Stimulated activated CD4-positive, alpha-beta T cell treated with anti-CD3 and anti-CD28 coated beads, TNF-alpha, amount 100 ng/mL, for 1 hour (primary cell): ENCODE data around the gene BEST1.
"Not testable (repeated sequence)": the region's sequence is repeated elsewhere in the genome, so short reads cannot be mapped to it uniquely, and the experiment has no call there.

Source experiments
- DNase-seq, 3 donors: peaks; one replicate each; pipeline ENCODE4 v3.0.0-alpha.2; 2020; ENCODE audit warnings: low read depth in 3 of 3, low spot score in 1 of 3

The BEST1 gene

DNA sequence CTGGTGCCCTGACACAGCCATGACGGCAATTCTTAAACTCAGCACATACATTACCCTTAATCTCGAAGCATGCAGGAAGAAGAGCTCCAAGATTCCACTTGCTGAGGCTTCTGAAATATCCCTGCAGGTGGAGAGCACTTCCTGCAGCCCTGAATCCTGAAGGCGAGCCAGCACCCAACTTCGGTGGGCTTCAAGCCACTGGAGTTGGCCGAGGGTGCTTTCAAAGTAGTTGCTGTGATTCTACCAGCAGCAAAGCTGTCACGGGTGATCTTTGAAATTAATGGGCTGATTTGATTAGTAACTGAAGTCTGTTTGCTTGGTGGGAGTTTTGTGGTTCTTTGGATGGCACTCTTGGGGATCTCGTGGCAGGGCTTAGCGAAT, 26.3 kb downstream of the BEST1 start:
- DNase-seq = no peak

- DNase-seq = no peak
Observed at GRCh38 chr11:61976813-61977475, 26.8 kb downstream of the BEST1 start.

DNA sequence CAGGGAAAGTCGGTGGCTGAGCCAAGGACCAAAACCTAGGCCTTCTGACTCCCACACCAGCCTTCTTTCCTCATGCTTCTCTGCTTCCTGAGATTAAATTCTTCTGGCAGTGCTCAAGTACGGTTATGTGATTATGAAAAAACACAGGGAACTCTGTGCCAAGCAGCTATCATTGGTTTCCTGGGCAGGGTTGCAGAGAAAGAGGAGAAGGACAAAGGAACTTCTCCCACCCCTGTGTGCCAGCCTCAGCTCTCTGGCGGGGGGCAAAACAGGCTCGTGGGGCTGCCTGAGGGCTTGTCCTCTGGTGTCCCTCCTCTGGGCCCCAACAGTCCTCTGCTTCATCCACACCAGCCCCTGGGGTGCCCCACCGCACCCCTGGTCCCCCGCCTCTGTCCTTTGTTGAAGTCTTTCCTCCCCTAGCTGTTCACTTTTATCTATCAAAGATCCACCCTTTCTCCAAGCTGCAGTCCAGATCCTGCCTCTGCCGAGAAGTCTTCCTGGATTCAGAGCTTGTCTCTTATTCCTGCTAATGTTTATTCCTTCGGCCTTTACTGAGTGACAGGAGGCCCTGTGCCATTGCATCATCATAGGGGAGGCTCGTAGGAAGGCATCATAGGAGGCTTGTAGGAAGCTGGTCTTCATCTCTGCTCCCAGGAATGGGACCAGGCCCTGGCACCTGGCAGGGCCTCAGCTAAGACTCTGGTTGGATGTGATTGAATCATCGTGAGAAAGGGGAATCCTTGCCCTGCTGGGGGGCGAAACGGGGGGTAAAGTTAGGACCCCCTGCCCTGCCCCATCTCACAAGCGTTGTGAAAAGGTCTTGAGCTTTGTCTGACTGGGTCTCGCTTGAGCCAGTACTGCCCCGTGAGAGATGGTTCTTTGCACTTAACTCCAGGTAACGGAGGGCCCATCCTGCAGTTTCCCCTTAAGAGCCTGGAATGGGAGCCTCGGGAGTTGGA, 28.8 kb downstream of the BEST1 start:
- DNase-seq = no peak

DNA sequence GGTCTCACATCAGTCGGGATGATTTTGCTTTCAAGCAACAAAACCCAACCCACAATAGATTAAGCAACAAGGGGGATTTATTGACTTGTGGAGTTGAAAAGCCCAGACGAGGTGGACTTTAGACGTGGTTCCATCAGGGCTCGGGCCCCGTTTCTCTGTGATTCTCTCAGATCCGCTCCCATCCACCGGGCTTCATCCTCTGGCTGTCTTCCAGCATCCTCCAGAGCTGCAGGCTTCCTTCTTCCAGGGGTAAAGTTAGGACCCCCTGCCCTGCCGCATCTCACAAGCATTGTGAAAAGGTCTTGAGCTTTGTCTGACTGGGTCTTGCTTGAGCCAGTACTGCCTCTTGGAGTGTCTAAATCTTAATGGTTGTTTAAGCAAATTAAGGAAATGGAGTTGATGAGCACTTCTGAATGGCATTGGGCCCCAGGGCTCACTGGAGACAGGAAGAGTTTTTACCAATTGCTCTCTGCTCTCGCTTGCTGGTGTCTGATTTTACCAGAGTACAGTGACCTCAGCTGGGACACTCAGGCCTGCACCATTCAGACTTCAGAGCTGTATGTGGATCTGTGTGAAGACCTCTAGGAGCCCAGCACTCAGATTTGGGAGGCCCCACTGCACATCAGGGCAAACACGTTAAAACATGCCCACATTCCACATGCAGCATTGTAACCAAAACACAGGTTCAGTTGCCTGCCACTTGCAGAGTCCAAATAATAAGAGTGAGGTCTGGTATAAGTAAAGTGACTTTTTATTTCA, 30.8 kb downstream of the BEST1 start:
- no peak for DNase-seq

DNA sequence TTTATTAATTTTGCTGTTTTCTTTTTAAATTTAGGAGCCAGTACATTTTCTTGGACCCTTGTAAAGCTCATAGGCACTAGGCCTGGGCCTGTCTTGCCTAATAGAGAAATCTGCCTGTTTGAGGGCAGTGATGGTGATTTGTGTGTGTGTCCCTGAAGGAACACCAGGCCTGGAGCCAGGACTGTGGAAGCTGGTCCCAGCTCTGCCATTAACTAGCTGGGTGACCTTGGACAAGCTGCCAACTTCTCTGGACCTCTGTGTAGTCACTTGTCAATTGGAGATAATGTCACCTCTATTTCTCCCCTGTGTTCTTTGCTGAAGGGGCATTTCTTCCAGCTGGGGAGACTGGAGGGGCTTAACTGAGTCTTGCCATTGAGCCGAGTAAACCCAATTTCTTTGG, 33.3 kb downstream of the BEST1 start:
- DNase-seq = no peak

GRCh38 chr11:61985869-61986268, 35.7 kb downstream of the BEST1 start:
- DNase-seq = no peak

GRCh38 chr11:61994981-61995380, 44.8 kb downstream of the BEST1 start:
- no peak for DNase-seq

DNA sequence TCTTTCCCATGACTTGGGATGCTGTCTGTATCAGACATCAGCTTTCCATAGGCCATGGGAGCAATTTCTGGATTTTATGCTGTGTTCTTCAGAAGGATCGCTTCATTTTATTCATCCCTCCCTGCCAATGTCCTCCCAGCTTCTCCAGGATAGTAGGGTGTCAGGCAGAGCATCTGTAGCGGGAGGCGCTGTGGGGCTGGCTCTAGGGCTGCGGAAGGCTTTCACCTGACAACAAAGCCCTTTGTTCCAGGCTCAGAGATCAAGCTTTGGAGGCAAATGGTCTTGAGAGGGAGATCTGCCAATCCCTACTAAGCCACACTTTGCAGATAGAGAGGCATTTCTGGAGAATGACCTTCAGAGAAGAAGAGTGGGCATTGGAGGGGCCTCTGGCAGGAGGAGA, 46.8 kb downstream of the BEST1 start:
- DNase-seq = no peak

DNA sequence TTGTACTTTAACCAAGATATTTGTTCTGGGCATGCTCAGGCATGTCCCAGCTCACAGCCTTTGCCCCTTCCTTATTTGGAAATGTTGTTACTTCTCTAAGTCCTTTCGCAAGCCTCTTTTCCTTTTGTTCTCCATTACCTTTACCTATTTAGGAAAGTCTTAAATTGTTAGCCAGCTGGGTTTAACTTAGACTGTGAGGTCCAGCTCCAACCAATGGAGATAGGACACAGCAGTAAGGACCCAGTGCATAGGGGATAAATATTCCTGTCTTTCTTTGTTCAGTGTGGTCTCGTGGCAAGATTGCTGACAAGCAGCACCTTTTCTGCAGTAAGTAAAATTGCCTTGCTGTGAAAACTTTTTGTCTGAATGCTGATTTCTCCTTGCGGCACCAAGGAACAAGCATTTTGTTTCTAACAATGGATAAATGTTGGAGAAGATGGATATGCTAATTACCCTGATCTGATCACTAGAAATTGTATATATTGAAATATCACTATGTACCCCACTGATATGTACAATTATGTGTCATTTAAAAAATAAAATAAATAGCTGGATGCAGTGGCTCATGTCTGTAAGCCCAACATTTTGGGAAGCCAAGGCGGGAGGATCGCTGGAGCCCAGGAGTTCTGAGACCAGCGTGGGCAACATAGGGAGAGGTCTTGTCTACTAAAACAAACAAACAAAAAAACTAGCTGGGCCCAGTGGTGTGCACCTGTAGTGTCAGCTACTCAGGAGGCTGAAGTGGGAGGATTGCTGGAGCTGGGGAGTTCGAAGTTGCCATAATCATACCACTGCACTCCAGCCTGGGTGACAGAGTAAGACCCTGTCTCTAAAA, 49.2 kb downstream of the BEST1 start:
- DNase-seq = no peak

DNA sequence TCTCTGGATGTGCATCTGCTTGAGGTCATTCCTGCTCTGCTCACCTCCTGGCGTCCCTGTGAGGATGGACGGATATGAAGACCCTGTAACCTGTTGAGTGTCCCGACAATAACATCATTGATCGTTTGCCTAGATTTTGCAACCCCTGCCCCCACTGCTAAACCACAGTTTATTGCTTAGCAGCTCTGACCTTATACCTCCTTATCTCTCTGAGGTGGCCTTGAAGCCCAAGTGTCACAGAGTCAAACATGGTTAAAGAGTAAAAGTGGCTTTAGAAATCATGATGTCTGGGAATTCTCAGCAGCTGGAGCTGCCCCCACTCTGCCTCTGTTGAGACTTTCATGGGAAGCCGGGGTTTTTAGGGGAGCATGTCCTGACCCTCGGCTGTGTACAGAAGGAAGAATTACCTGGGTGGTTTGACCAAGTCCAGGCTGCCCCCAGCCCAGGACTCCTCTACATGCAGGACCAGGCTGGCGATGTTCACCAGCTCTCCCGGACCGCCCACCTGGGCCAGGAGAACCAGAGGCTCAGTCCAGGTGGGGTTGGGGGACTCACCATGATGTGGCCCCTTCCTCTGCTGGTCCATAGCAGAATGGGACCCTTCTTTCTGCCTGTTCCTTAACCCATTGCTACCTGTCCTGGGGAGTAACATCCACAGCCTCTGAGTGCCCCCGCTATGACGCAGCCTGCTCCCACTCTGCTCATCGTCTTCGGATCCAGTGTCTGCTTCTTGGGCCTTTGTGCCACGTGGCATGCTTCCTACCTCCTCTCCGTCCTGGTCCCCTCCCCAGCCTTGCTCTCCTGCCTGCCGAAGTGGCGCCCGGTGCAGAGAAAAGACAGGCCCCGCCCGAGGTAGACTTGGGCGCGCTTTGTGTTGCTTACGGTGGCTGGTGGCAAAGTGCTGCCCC, 50.6 kb downstream of the BEST1 start:
- no peak for DNase-seq

GRCh38 chr11:62001450-62002191, 51.5 kb downstream of the BEST1 start:
- DNase-seq = no peak

- DNase-seq = not testable (repeated sequence)
Observed at GRCh38 chr11:62002283-62002682, 52.1 kb downstream of the BEST1 start.

- DNase-seq = no peak
Observed at GRCh38 chr11:62004473-62004872, 54.3 kb downstream of the BEST1 start.

GRCh38 chr11:62008193-62008592, 58.0 kb downstream of the BEST1 start:
- no peak for DNase-seq

DNA sequence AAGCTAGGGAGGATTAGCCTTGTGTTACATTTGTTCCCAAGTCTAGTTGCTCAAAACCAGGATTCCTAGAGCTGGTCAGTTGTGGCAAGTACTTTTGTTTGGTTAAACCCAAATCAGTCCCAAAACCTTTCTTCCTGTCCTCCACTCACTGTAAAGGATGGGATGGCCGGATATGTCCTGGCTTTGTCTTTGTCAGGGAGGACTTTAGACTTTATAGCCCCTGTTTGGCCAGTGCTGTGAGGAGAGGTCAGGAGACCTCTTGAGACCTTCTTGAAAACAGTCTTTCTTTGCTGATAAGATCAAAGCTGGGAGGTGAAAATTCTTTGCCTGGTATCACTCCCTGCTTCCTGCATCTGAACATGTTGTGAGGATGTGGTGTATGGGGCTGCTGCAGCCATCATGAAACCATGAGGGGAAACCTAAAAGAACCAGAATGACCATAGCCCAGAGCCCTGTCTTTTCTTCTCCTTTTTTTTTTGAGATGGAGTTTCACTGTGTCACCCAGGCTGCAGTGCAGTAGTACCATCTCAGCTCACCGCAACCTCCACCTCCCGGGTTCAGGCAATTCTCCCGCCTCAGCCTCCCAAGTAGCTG, 60.9 kb downstream of the BEST1 start:
- no peak for DNase-seq

DNA sequence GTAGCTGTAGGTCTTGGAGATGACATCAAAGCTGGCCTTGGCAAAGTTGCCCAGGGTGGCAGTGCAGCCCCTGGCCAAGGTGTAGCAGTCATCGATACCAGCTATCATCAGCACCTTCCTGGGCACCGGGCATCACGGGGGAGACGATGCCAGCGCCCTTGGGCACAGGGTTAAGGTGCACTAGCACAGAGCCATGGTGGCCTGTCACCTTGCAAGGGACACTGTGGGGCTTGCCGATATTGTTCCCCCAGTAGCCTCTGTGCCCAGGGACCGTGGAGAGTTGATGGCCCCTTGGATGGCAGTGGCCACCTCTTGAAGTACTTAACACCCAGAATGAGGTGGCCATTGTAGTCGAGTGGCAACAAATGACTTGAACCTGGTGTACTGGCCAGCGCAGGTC, 61.7 kb downstream of the BEST1 start:
- DNase-seq = no peak

DNA sequence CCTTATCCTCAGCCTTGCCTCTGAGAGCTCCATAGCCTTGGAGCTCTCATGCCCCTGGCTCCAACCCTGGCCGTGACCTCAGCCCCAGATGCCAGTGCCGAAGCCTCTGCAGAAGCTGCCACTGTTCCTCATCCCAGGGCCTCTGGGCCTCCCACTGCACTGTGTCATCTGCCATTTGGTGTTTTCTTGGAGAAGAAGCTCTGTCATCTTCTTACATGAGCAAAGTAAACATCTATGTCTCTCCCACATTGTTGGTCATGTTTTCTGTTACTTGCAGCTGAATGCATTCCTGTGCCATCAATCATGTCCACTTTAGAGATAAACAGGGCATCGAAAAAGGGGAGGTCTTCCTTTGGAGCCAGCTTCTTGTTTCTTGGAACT, 62.3 kb downstream of the BEST1 start:
- no peak for DNase-seq

- no peak for DNase-seq
Observed at GRCh38 chr11:62012832-62013461, 62.8 kb downstream of the BEST1 start.
